Lower leg skin (tissue), 3 donors: ENCODE results near the gene ZFP36L1.

Experiments
- CTCF ChIP-seq, 3 donors: fragments of 450-650 bp; IDR thresholded peaks; one replicate each; pipeline ENCODE4 v1.5.1; 2016; ENCODE audit warnings: antibody characterized with exemption in 3 of 3, mild to moderate bottlenecking in 3 of 3, moderate library complexity in 2 of 3
- POLR2A ChIP-seq, 2 donors: fragments of 450-650 bp; IDR thresholded peaks; one replicate each; pipeline ENCODE4 v1.6.1; 2016 to 2017; ENCODE audit warnings: antibody characterized with exemption in 2 of 2, mild to moderate bottlenecking in 1 of 2, moderate library complexity in 1 of 2

GRCh38 chr14:68794130-68794850 lies 1.4 kb upstream of the ZFP36L1 start:
- TF ChIP-seq POLR2A (IDR thresholded peaks at IDR 0.05) (peak in 1 of 2 donors; percentile 61), CTCF (IDR thresholded peaks at IDR 0.05) (no peak)
